ENCODE data around the gene ZNF432.
"Not testable (repeated sequence)": the region's sequence is repeated elsewhere in the genome, so short reads cannot be mapped to it uniquely, and the experiment has no call there.

Gene ZNF432

GRCh38 chr19:52028027-52028779 lies 20.4 kb downstream of the ZNF432 start, which contains the start of gene ZNF614:
Gene ZNF614, minus strand, starts transcription at chr19:52028379. Its CDS starts 2,634 bp downstream, at chr19:52025745.
- H3K9me3 ChIP-seq (replicated peaks; ENCODE audit: insufficient read depth, low read length) = no peaks in the 10 kb centered on the region
- no peaks in the 10 kb centered on the region for H3K36me3 ChIP-seq (replicated peaks; ENCODE audit: insufficient read depth, low read length)
- H3K4me2 ChIP-seq (ENCODE audit: low read depth, low read length) = peak within 1 kb of the TSS; percentile 61; the same call in 1 of the 2 replicates
- no peaks in the 10 kb centered on the region for H3K27me3 ChIP-seq (replicated peaks; ENCODE audit: insufficient read depth, low read length)
- peak within 1 kb of the TSS; percentile 79 for H2AFZ ChIP-seq (ENCODE audit: low read length)
- no peaks in the 10 kb centered on the region for H3F3A ChIP-seq (ENCODE audit: insufficient read depth, low read length)
- no peaks in the 10 kb centered on the region for H3K9me2 ChIP-seq (replicated peaks; ENCODE audit: insufficient read depth, low read length)
- H4K20me1 ChIP-seq (ENCODE audit: insufficient read depth, low read length) = no peaks in the 10 kb centered on the region
- H3K4me1 ChIP-seq (ENCODE audit: low read length) = no peaks in the 10 kb centered on the region
- H3K9ac ChIP-seq (ENCODE audit: low read length) = peak within 1 kb of the TSS; percentile 58
- peak; percentile 82 for DNase-seq
- H3K27ac ChIP-seq (ENCODE audit: low read length) = peak within 1 kb of the TSS; percentile 50; the same call in 1 of the 2 replicates
- H3K79me2 ChIP-seq (ENCODE audit: low read length) = no peaks in the 10 kb centered on the region
- H3K4me3 ChIP-seq (ENCODE audit: low read length) = peak within 1 kb of the TSS; percentile 70
- TF ChIP-seq EZH2phosphoT487 (IDR thresholded peaks at IDR 0.05; ENCODE audit: low read length) = no peak
- no peak for TF ChIP-seq EZH2 (optimal IDR thresholded peaks at IDR 0.05; ENCODE audit: low read depth, low read length)
- TF ChIP-seq CTCF (IDR thresholded peaks at IDR 0.05; ENCODE audit: low read length) = no peak

GRCh38 chr19:52026255-52026990 lies 22.2 kb downstream of the ZNF432 start:
- H3K9me2 ChIP-seq (replicated peaks; ENCODE audit: insufficient read depth, low read length); H3K36me3 ChIP-seq (replicated peaks; ENCODE audit: insufficient read depth, low read length): not testable (repeated sequence)

GRCh38 chr19:52024478-52024877 lies 24.2 kb downstream of the ZNF432 start:
- H3K9me2 ChIP-seq (replicated peaks; ENCODE audit: insufficient read depth, low read length); H3F3A ChIP-seq (ENCODE audit: insufficient read depth, low read length); DNase-seq; H3K4me1 ChIP-seq (ENCODE audit: low read length); H3K27ac ChIP-seq (ENCODE audit: low read length); H3K9ac ChIP-seq (ENCODE audit: low read length); H3K79me2 ChIP-seq (ENCODE audit: low read length); H3K4me3 ChIP-seq (ENCODE audit: low read length); H2AFZ ChIP-seq (ENCODE audit: low read length); H4K20me1 ChIP-seq (ENCODE audit: insufficient read depth, low read length); H3K27me3 ChIP-seq (replicated peaks; ENCODE audit: insufficient read depth, low read length); H3K4me2 ChIP-seq (ENCODE audit: low read depth, low read length); H3K36me3 ChIP-seq (replicated peaks; ENCODE audit: insufficient read depth, low read length); H3K9me3 ChIP-seq (replicated peaks; ENCODE audit: insufficient read depth, low read length): not testable (repeated sequence)

More at GRCh38 chr19:52026255-52026990, 22.2 kb downstream of the ZNF432 start:
- H3K9me3 ChIP-seq (replicated peaks; ENCODE audit: insufficient read depth, low read length); H3K4me3 ChIP-seq (ENCODE audit: low read length); H4K20me1 ChIP-seq (ENCODE audit: insufficient read depth, low read length); DNase-seq; H3F3A ChIP-seq (ENCODE audit: insufficient read depth, low read length); H3K79me2 ChIP-seq (ENCODE audit: low read length); H3K4me2 ChIP-seq (ENCODE audit: low read depth, low read length); H2AFZ ChIP-seq (ENCODE audit: low read length); H3K4me1 ChIP-seq (ENCODE audit: low read length); H3K27me3 ChIP-seq (replicated peaks; ENCODE audit: insufficient read depth, low read length); H3K9ac ChIP-seq (ENCODE audit: low read length); H3K27ac ChIP-seq (ENCODE audit: low read length): not testable (repeated sequence)

GRCh38 chr19:52022193-52022592 lies 26.4 kb downstream of the ZNF432 start:
- no peak for DNase-seq
- no peaks in the 10 kb centered on the region for H3K27me3 ChIP-seq (replicated peaks; ENCODE audit: insufficient read depth, low read length)
- H2AFZ ChIP-seq (ENCODE audit: low read length) = no peak overlapping the region
- H3K79me2 ChIP-seq (ENCODE audit: low read length) = no peaks in the 10 kb centered on the region
- H3K4me2 ChIP-seq (ENCODE audit: low read depth, low read length) = no peak overlapping the region
- H4K20me1 ChIP-seq (ENCODE audit: insufficient read depth, low read length) = no peaks in the 10 kb centered on the region
- H3K9me3 ChIP-seq (replicated peaks; ENCODE audit: insufficient read depth, low read length) = no peaks in the 10 kb centered on the region
- no peak overlapping the region for H3K4me3 ChIP-seq (ENCODE audit: low read length)
- peaks cover 4% of the 10 kb centered on the region; the same call in 1 of the 2 replicates for H3K36me3 ChIP-seq (replicated peaks; ENCODE audit: insufficient read depth, low read length)
- no peaks in the 10 kb centered on the region for H3F3A ChIP-seq (ENCODE audit: insufficient read depth, low read length)
- no peaks in the 10 kb centered on the region for H3K4me1 ChIP-seq (ENCODE audit: low read length)
- H3K27ac ChIP-seq (ENCODE audit: low read length) = no peak overlapping the region
- TF ChIP-seq CTCF (IDR thresholded peaks at IDR 0.05; ENCODE audit: low read length) (no peak), EZH2 (optimal IDR thresholded peaks at IDR 0.05; ENCODE audit: low read depth, low read length) (no peak), EZH2phosphoT487 (IDR thresholded peaks at IDR 0.05; ENCODE audit: low read length) (no peak)
- no peaks in the 10 kb centered on the region for H3K9me2 ChIP-seq (replicated peaks; ENCODE audit: insufficient read depth, low read length)
- no peak overlapping the region for H3K9ac ChIP-seq (ENCODE audit: low read length)

Measured in MM.1S (cell line).